Esophagus mucosa (tissue), 1 donor: Measurements from ENCODE around the gene HSD3B1. TPM values are rescaled to one million over a fixed set of nuclear protein-coding genes. Genes with fewer than 3 reads are reported as not detected.
"Not testable (repeated sequence)": the region's sequence is repeated elsewhere in the genome, so short reads cannot be mapped to it uniquely, and the experiment has no call there.

Source experiments
- ATAC-seq: fragments of 200-7000 bp; cut with Tn5 transposase; one replicate; pipeline ENCODE4 v1.9.1; 2020
- total RNA-seq: library from RNA; stranded (reverse); gene quantifications from one replicate; pipeline ENCODE4 v1.2.4, GENCODE V29; 2023
- donor health status: DM: yes; HTN: yes; CAD: no.

The HSD3B1 gene
- total RNA-seq, 1 donor from 2014 or later, result not detected

- ATAC-seq, result no peak
Measured at GRCh38 chr1:119554183-119554582, 47.2 kb downstream of the HSD3B1 start.

- no peak for ATAC-seq
Measured at GRCh38 chr1:119556423-119556822, 49.4 kb downstream of the HSD3B1 start.

GRCh38 chr1:119560402-119560801 lies 53.4 kb downstream of the HSD3B1 start:
- ATAC-seq, result not testable (repeated sequence)

GRCh38 chr1:119564548-119564947 lies 57.5 kb downstream of the HSD3B1 start:
- ATAC-seq, result no peak

Other genes with a start within 250 kb of the HSD3B1 start
- gene HAO2, start 138.4 kb upstream of the HSD3B1 start, total RNA-seq, result not detected
- gene HSD3B2, start 92.1 kb upstream of the HSD3B1 start, total RNA-seq, result 0.32 TPM
- 1.00 TPM for gene ZNF697, start 141.1 kb downstream of the HSD3B1 start, total RNA-seq
- gene PHGDH, start 204.7 kb downstream of the HSD3B1 start, total RNA-seq, result 108 TPM